A549 (cell line): ENCODE measurements around the gene DACH1.

ENCODE experiments used
- CBX8 ChIP-seq: fragments of 200-600 bp; sonication (generic); IDR thresholded peaks from 2 replicates; pipeline ENCODE4 v1.6.1; 2016
- CHD2 ChIP-seq: fragments of 150-350 bp; IDR thresholded peaks from 2 replicates; pipeline ENCODE4 v1.6.1; 2014; ENCODE audit warnings: low read length; ENCODE audit not compliant: partially characterized antibody
- CTCF ChIP-seq: fragments of >200 bp; sonication (Bioruptor Twin); formaldehyde crosslinking; IDR thresholded peaks from 3 replicates; pipeline ENCODE4 v1.5.1; 2016
- HOXA7 ChIP-seq: fragments of 250-450 bp; sonication (Bioruptor Pico); IDR thresholded peaks from 2 replicates; pipeline ENCODE4 v1.5.0; 2020; ENCODE audit warnings: mild to moderate bottlenecking, moderate library complexity
- PHF8 ChIP-seq: fragments of 200-600 bp; sonication (generic); IDR thresholded peaks from 2 replicates; pipeline ENCODE4 v1.6.1; 2016; ENCODE audit warnings: low read depth, mild to moderate bottlenecking, antibody characterized with exemption, moderate library complexity, borderline replicate concordance
- POLR2A ChIP-seq: IDR thresholded peaks from 2 replicates; pipeline ENCODE4 v1.6.1; 2012; ENCODE audit warnings: mild to moderate bottlenecking, low read length
- REST ChIP-seq: fragments of 200-600 bp; sonication (generic); IDR thresholded peaks from 2 replicates; pipeline ENCODE4 v1.6.1; 2016; ENCODE audit warnings: antibody characterized with exemption, mild to moderate bottlenecking, moderate library complexity
- RFX5 ChIP-seq: fragments of 450-650 bp; IDR thresholded peaks from 2 replicates; pipeline ENCODE4 v1.7.1; 2014; ENCODE audit warnings: antibody characterized with exemption, mild to moderate bottlenecking, moderate library complexity
- SREBF2 ChIP-seq: fragments of 450-650 bp; IDR thresholded peaks from 2 replicates; pipeline ENCODE4 v1.6.1; 2014; ENCODE audit warnings: mild to moderate bottlenecking, moderate library complexity

- TF ChIP-seq CTCF (no peak), HOXA7 (no peak), REST (no peak), SREBF2 (no peak), PHF8 (no peak), RFX5 (no peak), CBX8 (no peak), CHD2 (no peak), POLR2A (no peak)
Measured at GRCh38 chr13:71459708-71460107, 407.3 kb downstream of the DACH1 start.
